Ishikawa (cell line): ENCODE data around the gene SIAH2.

ENCODE experiments used
- CEBPB ChIP-seq: IDR thresholded peaks from 2 replicates; pipeline ENCODE4 v1.6.1; 2012
- CREB1 ChIP-seq: IDR thresholded peaks from 2 replicates; pipeline ENCODE4 v1.6.1; 2012; ENCODE audit warnings: low read depth
- RAD21 ChIP-seq: IDR thresholded peaks from 2 replicates; pipeline ENCODE4 v1.6.1; 2012; ENCODE audit warnings: low read depth

GRCh38 chr3:150740733-150741496, 22.1 kb downstream of the SIAH2 start:
- TF ChIP-seq CEBPB (no peak), CREB1 (no peak), RAD21 (no peak)
